ENCODE data around the gene TPM4. TPM values are rescaled to one million over a fixed set of nuclear protein-coding genes. Genes with fewer than 3 reads are reported as not detected.
A peak's percentile ranks its signal among the peaks of the same experiment; 100 is the strongest.

TPM4 gene
- total RNA-seq, 1 donor = 163 TPM

DNA sequence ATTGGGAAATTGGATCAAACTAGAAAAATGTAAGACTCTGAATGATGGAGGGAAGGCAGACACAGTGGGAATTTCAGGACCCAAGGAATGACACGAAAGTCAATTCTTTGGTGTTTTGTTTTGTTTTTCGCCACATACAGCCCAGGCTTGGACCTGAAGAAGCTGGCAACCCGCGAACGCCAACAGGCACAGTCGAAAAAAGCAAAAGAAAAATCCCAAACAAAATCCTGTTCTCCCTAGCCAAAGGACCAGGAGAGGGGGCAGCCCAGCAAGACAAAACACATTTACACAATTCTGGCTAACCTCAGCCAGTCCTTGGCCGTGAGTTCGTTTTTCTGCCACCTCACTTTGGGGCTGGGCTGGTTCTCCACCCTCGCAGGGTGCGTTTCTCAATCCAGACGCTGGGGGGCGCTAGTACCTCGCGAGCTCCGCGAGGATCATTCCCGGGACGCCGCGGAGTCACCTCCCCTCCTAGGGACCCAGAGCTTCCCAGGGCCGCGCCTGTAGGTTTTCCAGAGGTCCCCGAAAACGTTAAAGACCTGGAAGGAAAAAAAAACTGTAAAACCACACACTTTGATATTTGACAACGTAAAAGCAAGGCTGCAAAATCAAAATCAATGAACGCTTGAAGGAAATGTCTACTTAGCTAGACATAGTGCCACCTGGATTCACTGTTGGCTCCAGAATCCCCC, 34.9 kb upstream of the TPM4 start:
- DNase-seq (ENCODE audit: low read depth in 2 of 3, low spot score in 2 of 3) = peak; percentile 55 to 74 (median 62)

- no peak for DNase-seq (ENCODE audit: low read depth in 2 of 3, low spot score in 2 of 3)
Measured at GRCh38 chr19:16041991-16042386, 34.3 kb upstream of the TPM4 start.

DNA sequence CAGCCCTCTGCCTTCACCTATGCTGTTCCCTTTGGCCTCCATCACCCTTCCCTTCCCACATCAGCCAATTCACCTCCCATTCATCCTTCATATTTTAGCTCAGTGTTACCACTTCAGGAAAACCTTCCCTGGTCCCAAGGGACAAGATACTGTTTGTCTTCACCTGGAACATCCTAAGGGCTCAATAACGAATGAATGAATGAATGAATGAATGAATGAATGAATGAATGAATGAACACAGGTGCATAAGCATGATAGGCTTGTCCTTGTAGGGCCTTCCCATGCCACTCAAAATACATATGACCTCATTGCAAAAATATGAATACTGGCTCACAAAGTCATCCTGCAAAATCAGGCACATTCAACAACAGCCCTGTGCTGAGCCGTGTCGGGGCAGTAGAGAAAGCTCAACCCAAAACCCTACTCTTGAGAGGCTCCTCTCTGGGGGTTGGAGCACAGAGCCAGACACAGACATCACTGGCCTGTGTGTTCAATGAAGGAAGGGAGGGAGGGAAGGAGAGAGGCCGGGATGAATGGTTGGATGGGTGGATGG, 33.7 kb upstream of the TPM4 start:
- DNase-seq (ENCODE audit: low read depth in 2 of 3, low spot score in 2 of 3) = no peak

DNA sequence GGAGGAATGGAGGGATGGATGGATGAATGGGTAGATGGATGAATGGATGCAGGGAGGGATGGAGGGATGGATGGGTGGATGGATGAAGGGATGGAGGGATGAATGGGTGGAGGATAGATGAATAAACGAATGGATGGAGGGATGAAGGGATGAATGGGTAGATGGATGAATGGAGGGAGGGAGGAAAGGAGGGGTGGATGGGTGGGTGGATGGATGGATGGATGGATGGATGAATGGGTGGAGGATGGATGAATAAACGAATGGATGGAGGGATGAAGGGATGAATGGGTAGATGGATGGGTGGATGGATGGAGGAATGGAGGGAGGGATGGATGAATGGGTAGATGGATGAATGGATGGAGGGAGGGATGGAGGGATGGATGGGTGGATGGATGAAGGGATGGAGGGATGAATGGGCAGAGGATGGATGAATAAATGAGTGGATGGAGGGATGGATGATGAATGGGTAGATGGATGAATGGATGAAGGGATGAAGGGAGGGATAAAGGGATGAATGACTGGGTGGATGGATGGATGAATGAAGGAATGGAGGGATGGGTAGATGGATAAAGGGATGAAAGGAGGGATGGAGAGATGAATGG, 33.0 kb upstream of the TPM4 start:
- DNase-seq (ENCODE audit: low read depth in 2 of 3, low spot score in 2 of 3) = no peak

DNA sequence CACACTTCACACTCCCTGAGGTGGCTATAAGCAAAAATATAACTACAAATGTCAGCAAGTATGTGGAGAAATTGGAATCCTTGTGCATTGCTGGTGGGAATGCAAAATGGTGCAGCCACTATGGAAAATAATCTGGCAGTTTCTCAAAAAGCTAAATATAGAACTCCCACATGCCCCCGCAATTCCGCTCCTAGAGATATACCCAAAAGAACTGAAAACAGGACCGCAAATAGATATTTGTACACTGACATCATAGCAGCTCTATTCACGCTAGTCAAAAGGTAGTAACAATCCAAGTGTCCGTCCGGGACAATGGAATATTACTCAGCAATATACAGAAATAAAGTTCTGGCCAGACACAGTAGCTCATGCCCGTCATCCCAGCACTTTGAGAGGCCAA, 31.5 kb upstream of the TPM4 start:
- DNase-seq (ENCODE audit: low read depth in 2 of 3, low spot score in 2 of 3) = no peak

DNA sequence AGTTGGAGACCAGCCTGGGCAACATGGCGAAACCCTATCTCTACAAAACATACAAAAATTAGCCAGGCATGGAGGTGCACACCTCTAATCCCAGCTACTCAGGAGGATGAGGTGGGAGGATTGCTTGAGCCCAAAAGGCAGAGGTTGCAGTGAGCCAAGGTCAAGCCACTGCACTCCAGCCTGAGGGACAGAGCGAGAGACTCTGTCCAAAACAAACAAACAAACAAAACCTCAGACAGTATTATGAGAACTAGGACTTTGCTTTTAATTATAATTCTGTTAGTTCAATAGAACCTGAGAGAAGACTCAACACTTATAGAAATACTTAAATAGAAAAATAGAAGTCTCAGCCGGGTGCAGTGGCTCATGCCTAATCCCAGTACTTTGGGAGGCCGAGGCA, 31.1 kb upstream of the TPM4 start:
- no peak for DNase-seq (ENCODE audit: low read depth in 2 of 3, low spot score in 2 of 3)

DNA sequence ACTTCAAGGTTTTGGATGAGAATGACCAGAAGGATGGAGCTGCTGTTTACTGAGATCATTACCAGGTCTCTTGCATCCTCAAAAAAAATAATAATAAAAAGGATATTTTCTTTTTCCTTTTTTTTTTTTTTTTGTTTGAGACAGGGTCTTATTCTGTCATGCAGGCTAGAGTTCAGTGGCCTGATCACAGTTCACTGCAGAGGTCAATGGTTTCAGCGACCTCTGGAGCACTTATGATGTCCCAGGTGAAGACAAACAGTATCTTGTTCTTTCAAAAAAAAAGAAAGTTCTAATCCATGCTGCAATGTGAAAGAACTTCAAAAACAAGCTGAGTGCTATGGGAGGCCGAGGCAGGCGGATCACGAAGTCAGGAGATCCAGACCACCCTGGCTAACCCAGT, 30.4 kb upstream of the TPM4 start:
- DNase-seq (ENCODE audit: low read depth in 2 of 3, low spot score in 2 of 3) = no peak

GRCh38 chr19:16048583-16048982, 27.7 kb upstream of the TPM4 start:
- no peak for DNase-seq (ENCODE audit: low read depth in 2 of 3, low spot score in 2 of 3)

- peak in 2 of 3 donors; percentile 61 to 73 for DNase-seq (ENCODE audit: low read depth in 2 of 3, low spot score in 2 of 3)
Measured at GRCh38 chr19:16051254-16052025, 24.9 kb upstream of the TPM4 start.

DNA sequence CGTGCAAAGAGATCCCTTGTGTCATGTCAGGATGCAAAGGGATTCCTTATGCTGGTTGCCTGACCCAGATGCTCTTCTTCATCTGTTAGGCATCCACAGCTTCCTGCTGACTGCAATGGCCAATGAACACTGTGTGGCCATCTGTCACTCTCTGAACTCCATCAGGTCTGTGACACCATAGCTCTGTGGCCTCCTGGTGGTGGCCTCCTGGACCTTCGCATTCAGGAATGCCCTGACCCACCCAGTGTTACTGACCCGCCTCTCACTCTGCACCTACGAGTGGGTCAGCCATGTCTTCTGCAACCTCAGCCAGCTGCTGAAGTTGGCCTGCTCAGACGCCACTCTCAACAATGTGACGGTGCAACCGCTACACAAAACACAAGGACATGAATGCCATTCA, 23.9 kb upstream of the TPM4 start:
- DNase-seq (ENCODE audit: low read depth in 2 of 3, low spot score in 2 of 3) = no peak

- no peak for DNase-seq (ENCODE audit: low read depth in 2 of 3, low spot score in 2 of 3)
Measured at GRCh38 chr19:16057062-16057461, 19.2 kb upstream of the TPM4 start.

- no peak for DNase-seq (ENCODE audit: low read depth in 2 of 3, low spot score in 2 of 3)
Measured at GRCh38 chr19:16060294-16060693, 16.0 kb upstream of the TPM4 start.

DNA sequence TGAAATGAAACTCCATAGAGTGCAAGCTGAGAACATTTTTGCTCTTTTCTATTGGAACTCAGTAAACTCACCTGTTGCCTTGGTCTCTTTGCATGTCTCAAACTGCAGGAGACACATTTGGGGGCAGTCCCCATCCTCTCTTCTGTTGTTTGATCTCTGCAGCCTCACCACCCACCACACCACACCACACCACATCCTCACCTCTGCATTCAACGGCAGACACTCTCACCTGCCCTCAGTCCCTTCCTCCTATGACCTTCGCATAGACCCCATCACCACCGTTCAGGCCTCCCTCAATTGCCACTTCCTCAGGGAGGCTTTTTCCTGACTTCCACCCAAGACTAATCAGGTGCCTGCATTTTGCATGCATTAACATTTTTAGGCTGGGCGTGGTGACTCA, 14.4 kb upstream of the TPM4 start:
- DNase-seq (ENCODE audit: low read depth in 2 of 3, low spot score in 2 of 3) = no peak

GRCh38 chr19:16062789-16063188, 13.5 kb upstream of the TPM4 start:
- peak in 2 of 3 donors; percentile 58 to 77 for DNase-seq (ENCODE audit: low read depth in 2 of 3, low spot score in 2 of 3)

DNA sequence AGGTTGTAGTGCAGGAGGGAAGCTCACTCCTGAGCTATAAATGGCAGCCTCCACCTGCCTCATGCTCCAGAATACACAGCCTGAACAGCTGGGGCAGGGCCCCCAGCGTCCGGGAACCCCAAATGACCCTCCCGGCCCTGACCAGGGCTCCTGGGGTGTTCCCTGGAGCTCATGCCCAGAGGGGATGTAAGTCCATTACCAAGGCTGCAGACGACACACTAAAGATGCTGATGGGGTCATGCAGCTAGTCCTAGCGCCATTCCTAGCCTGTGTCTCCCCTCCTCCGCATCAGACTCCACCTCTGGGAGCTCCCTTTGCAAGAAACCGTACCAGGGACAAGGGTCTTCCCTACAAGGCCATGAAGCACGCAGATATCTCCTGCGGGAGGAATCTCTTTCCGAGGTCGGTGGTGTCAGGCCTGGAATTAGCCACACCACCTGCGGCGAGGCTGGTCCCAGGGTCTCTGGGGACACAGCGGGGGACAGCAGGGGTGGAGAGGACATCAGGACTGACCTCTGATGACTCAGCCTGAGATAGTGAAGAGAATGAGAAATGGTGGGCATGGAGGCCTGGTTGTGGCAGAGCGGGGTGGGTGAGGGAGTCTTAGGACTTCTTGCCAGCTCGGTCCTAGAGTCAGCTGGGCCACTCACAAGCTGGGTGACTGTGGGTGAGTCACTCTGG, 11.9 kb upstream of the TPM4 start:
- DNase-seq (ENCODE audit: low read depth in 2 of 3, low spot score in 2 of 3) = no peak

GRCh38 chr19:16066611-16067104, 9.6 kb upstream of the TPM4 start:
- DNase-seq (ENCODE audit: low read depth in 2 of 3, low spot score in 2 of 3) = peak in 2 of 3 donors; percentile 63 to 83

DNA sequence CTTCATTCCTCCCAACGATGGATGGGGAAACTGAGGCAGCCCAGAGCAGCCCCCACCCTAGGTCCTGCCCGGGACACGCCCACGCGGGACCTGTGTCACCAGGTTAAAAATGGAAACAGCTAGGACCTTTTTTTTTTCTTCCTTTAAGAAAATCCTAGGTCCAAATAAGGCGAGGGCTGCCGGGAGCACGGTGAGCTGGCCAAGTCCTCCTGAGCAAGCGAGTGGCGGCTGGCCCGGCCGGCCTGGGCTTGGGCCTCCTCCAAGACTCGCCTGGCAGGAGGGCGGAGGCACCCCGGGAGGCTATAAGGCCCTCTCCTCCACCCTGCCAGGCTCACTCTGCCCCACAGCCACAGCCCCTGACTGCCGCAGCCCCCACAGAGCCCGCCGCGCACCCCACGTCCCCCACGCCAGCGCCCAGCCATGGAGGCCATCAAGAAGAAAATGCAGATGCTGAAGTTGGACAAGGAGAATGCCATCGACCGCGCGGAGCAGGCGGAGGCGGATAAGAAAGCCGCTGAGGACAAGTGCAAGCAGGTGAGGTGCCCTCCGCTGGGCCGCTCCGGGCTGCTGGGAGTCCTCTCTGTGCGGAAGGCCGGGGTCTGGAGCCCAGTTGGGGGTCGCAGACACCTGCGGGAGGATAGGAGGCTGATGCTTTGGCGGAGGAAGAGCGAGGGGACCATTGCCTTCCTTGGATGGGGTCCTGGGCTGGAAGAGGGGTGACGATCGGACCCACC, 8.9 kb upstream of the TPM4 start:
- DNase-seq (ENCODE audit: low read depth in 2 of 3, low spot score in 2 of 3) = no peak

GRCh38 chr19:16068696-16069259, 7.5 kb upstream of the TPM4 start:
- DNase-seq (ENCODE audit: low read depth in 2 of 3, low spot score in 2 of 3) = no peak

GRCh38 chr19:16069813-16070365, 6.4 kb upstream of the TPM4 start:
- no peak for DNase-seq (ENCODE audit: low read depth in 2 of 3, low spot score in 2 of 3)
